H9 (cell line): Measurements from ENCODE around the gene MARCHF3. TPM values are rescaled to one million over a fixed set of nuclear protein-coding genes. Genes with fewer than 3 reads are reported as not detected.

Source experiments
- DNase-seq: peaks from one replicate; pipeline ENCODE4 v3.0.0-alpha.2; 2017
- H2AFZ ChIP-seq: one replicate; pipeline ENCODE4 v1.6.1; 2013; ENCODE audit warnings: mild to moderate bottlenecking, low read length, control low read depth, moderate library complexity
- H2AK5ac ChIP-seq: 2 replicates; pipeline ENCODE4 v1.6.1; 2013; ENCODE audit warnings: low read length, control low read depth, mixed read lengths; ENCODE audit not compliant: insufficient read length
- H2BK120ac ChIP-seq: one replicate; pipeline ENCODE4 v1.6.1; 2013; ENCODE audit warnings: low read depth, mild to moderate bottlenecking, low read length, control low read depth, inconsistent platforms; ENCODE audit not compliant: poor library complexity, severe bottlenecking
- H2BK12ac ChIP-seq: 2 replicates; pipeline ENCODE4 v1.6.1; 2013; ENCODE audit warnings: low read length, control low read depth, mixed read lengths, low read depth; ENCODE audit not compliant: insufficient read length
- H2BK15ac ChIP-seq: 2 replicates; pipeline ENCODE4 v1.6.1; 2013; ENCODE audit warnings: low read depth, low read length, control low read depth
- H2BK20ac ChIP-seq: one replicate; pipeline ENCODE4 v1.6.1; 2013; ENCODE audit warnings: low read depth, mild to moderate bottlenecking, low read length, control low read depth, inconsistent platforms; ENCODE audit not compliant: poor library complexity, severe bottlenecking
- H2BK5ac ChIP-seq: 2 replicates; pipeline ENCODE4 v1.6.1; 2013; ENCODE audit warnings: low read length, control low read depth, mixed read lengths; ENCODE audit not compliant: insufficient read length
- H3K14ac ChIP-seq: 2 replicates; pipeline ENCODE4 v1.6.1; 2013; ENCODE audit warnings: low read length, control low read depth; ENCODE audit not compliant: insufficient read depth
- H3K18ac ChIP-seq: 2 replicates; pipeline ENCODE4 v1.6.1; 2013; ENCODE audit warnings: low read depth, mild to moderate bottlenecking, mixed read lengths, low read length, control low read depth; ENCODE audit not compliant: insufficient read length
- H3K23ac ChIP-seq: 2 replicates; pipeline ENCODE4 v1.6.1; 2013; ENCODE audit warnings: low read length, control low read depth, mixed read lengths, low read depth; ENCODE audit not compliant: insufficient read length
- H3K23me2 ChIP-seq: 2 replicates; pipeline ENCODE4 v1.6.1; 2013; ENCODE audit warnings: low read depth, mild to moderate bottlenecking, mixed read lengths, low read length, control low read depth; ENCODE audit not compliant: insufficient read length, poor library complexity, severe bottlenecking
- H3K27ac ChIP-seq: 2 replicates; pipeline ENCODE4 v1.5.1; 2013; ENCODE audit warnings: low read length, control low read depth, mixed read lengths, low read depth; ENCODE audit not compliant: insufficient read length
- H3K27me3 ChIP-seq: 2 replicates; pipeline ENCODE4 v1.6.1; 2013; ENCODE audit warnings: low read length, control low read depth, inconsistent platforms; ENCODE audit not compliant: insufficient read depth
- H3K4ac ChIP-seq: 2 replicates; pipeline ENCODE4 v1.6.1; 2013; ENCODE audit warnings: low read depth, mild to moderate bottlenecking, control low read depth, inconsistent platforms, low read length, moderate library complexity
- H3K4me1 ChIP-seq: 2 replicates; pipeline ENCODE4 v1.6.1; 2013; ENCODE audit warnings: low read length, control low read depth, inconsistent platforms; ENCODE audit not compliant: insufficient read depth
- H3K4me2 ChIP-seq: 2 replicates; pipeline ENCODE4 v1.6.1; 2013; ENCODE audit warnings: low read length, control low read depth, mixed read lengths; ENCODE audit not compliant: insufficient read length, insufficient read depth
- H3K56ac ChIP-seq: 2 replicates; pipeline ENCODE4 v1.6.1; 2013; ENCODE audit warnings: low read depth, mild to moderate bottlenecking, mixed read lengths, low read length, control low read depth; ENCODE audit not compliant: insufficient read length
- H3K79me1 ChIP-seq: 2 replicates; pipeline ENCODE4 v1.6.1; 2013; ENCODE audit warnings: low read depth, mild to moderate bottlenecking, moderate library complexity, low read length, control low read depth, inconsistent platforms; ENCODE audit not compliant: insufficient read depth, poor library complexity, severe bottlenecking
- H3K79me2 ChIP-seq: 2 replicates; pipeline ENCODE4 v1.6.1; 2013; ENCODE audit warnings: low read length, control low read depth, inconsistent platforms; ENCODE audit not compliant: insufficient read depth
- H3K9ac ChIP-seq: 2 replicates; pipeline ENCODE4 v1.6.1; 2013; ENCODE audit warnings: low read length, control low read depth, mixed read lengths; ENCODE audit not compliant: insufficient read length; ENCODE audit errors: extremely low read depth
- H3K9me3 ChIP-seq: one replicate; pipeline ENCODE4 v1.6.1; 2013; ENCODE audit warnings: low read depth, low read length, inconsistent platforms; ENCODE audit not compliant: control insufficient read depth
- H3T11ph ChIP-seq: one replicate; pipeline ENCODE4 v1.6.1; 2013; ENCODE audit warnings: mild to moderate bottlenecking, low read length, control low read depth, inconsistent platforms
- H4K20me1 ChIP-seq: one replicate; pipeline ENCODE4 v1.6.1; 2013; ENCODE audit not compliant: control insufficient read depth, insufficient read length, insufficient read depth
- H4K5ac ChIP-seq: 2 replicates; pipeline ENCODE4 v1.6.1; 2013; ENCODE audit warnings: low read depth, mild to moderate bottlenecking, mixed read lengths, low read length, control low read depth; ENCODE audit not compliant: insufficient read length
- H4K8ac ChIP-seq: replicated peaks from 2 replicates; pipeline ENCODE4 v1.6.1; 2013; ENCODE audit warnings: low read length, control low read depth, mixed read lengths, low read depth; ENCODE audit not compliant: insufficient read length
- H4K91ac ChIP-seq: 2 replicates; pipeline ENCODE4 v1.6.1; 2013; ENCODE audit warnings: low read depth, mild to moderate bottlenecking, moderate library complexity, mixed read lengths, low read length, control low read depth; ENCODE audit not compliant: insufficient read length
- H3K27ac Mint-ChIP-seq, 3 experiments: 2 replicates in 2 of 3; 3 replicates in 1 of 3; pipeline ENCODE4 v1.8.0; 2020 to 2021; ENCODE audit warnings: mixed read lengths in 3 of 3, mild to moderate bottlenecking in 1 of 3, moderate library complexity in 1 of 3
- H3K27me3 Mint-ChIP-seq: 2 replicates; pipeline ENCODE4 v1.8.0; 2021; ENCODE audit warnings: low read depth, mild to moderate bottlenecking, moderate library complexity, mixed read lengths
- H3K36me3 Mint-ChIP-seq, 3 experiments: 2 replicates in 2 of 3; 3 replicates in 1 of 3; pipeline ENCODE4 v1.8.0; 2020 to 2021; ENCODE audit warnings: low read depth in 3 of 3, mixed read lengths in 3 of 3; ENCODE audit not compliant: insufficient read depth in 1 of 3
- H3K4me1 Mint-ChIP-seq, 2 experiments: 2 replicates each; pipeline ENCODE4 v1.8.0; 2020; ENCODE audit warnings: mixed read lengths in 2 of 2
- H3K4me3 Mint-ChIP-seq, 2 experiments: 2 replicates in 1 of 2; 3 replicates in 1 of 2; pipeline ENCODE4 v1.8.0; 2020 to 2021; ENCODE audit warnings: mild to moderate bottlenecking in 2 of 2, mixed read lengths in 2 of 2, moderate library complexity in 1 of 2
- H3K9me3 Mint-ChIP-seq, 2 experiments: 2 replicates in 1 of 2; 3 replicates in 1 of 2; pipeline ENCODE4 v1.8.0; 2020; ENCODE audit warnings: mild to moderate bottlenecking in 2 of 2, mixed read lengths in 2 of 2, moderate library complexity in 1 of 2
- WGBS: extraction: QIAGEN DNeasy Blood & Tissue Kit; methylation state at CpG from one replicate; pipeline ENCODE4 v1.1.7; 2013; ENCODE audit warnings: missing lambda C conversion rate, low lambda C conversion rate, mixed read lengths; ENCODE audit not compliant: insufficient read length; ENCODE audit errors: extremely low coverage; 5-methylcytosine and 5-hydroxymethylcytosine counted together
- total RNA-seq: library from RNA; stranded (reverse); gene quantifications from 2 replicates; pipeline ENCODE4 v1.2.1, GENCODE V29; 2021
- TF ChIP-seq, protein P1 (sequence below): fragments of 200-600 bp; sonication (generic); conservative IDR thresholded peaks from 3 replicates; pipeline ENCODE4 v1.8.0; 2021; ENCODE audit warnings: antibody characterized with exemption, mild to moderate bottlenecking

The MARCHF3 gene
- total RNA-seq, 1 experiment from 2014 or later: 17.7 TPM

DNA sequence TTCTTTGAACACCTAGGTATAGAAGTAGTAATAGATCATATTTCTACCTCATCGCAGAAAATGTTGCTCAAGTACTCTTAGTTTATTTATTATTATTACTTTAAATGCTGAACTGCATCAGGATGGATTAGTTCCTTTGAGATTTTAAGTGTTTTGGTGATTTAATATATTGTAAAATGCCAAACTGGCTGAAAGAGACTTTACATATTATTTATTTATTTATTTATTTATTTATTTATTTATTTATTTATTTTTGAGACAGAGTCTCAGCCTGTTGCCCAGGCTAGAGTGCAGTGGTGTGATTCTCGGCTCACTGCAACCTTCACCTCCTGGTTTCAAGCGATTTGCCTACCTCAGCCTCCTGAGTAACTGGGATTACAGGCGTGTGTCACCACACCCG is 211.1 kb downstream of the MARCHF3 start:
- H3K4me3 Mint-ChIP-seq: no peak overlapping the region
- H3K27ac Mint-ChIP-seq: no peak overlapping the region
- Histone ChIP-seq H3K56ac (no peak overlapping the region), H4K8ac (no peak overlapping the region), H4K5ac (no peak overlapping the region), H2BK120ac (no peak overlapping the region), H3K27ac (no peak overlapping the region), H3K23ac (no peak overlapping the region), H3K27me3 (no peaks in the 10 kb centered on the region), H2BK15ac (no peak overlapping the region), H2BK20ac (no peak overlapping the region), H3K79me1 (no peaks in the 10 kb centered on the region), H3K4me2 (no peak overlapping the region), H3K4me1 (no peaks in the 10 kb centered on the region), H3K9ac (no peak overlapping the region), H3K79me2 (no peaks in the 10 kb centered on the region), H3T11ph (no peak overlapping the region), H2AFZ (no peak overlapping the region), H3K9me3 (no peaks in the 10 kb centered on the region), H3K23me2 (no peaks in the 10 kb centered on the region), H2AK5ac (no peak overlapping the region), H3K14ac (no peak overlapping the region), H2BK5ac (no peak overlapping the region), H4K20me1 (no peaks in the 10 kb centered on the region), H2BK12ac (no peak overlapping the region), H3K18ac (no peak overlapping the region), H4K91ac (no peak overlapping the region), H3K4ac (no peak overlapping the region)
- TF ChIP-seq, protein P1, sequence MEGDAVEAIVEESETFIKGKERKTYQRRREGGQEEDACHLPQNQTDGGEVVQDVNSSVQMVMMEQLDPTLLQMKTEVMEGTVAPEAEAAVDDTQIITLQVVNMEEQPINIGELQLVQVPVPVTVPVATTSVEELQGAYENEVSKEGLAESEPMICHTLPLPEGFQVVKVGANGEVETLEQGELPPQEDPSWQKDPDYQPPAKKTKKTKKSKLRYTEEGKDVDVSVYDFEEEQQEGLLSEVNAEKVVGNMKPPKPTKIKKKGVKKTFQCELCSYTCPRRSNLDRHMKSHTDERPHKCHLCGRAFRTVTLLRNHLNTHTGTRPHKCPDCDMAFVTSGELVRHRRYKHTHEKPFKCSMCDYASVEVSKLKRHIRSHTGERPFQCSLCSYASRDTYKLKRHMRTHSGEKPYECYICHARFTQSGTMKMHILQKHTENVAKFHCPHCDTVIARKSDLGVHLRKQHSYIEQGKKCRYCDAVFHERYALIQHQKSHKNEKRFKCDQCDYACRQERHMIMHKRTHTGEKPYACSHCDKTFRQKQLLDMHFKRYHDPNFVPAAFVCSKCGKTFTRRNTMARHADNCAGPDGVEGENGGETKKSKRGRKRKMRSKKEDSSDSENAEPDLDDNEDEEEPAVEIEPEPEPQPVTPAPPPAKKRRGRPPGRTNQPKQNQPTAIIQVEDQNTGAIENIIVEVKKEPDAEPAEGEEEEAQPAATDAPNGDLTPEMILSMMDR: no peak
- WGBS: no CpG with 5 or more reads among the region's 5 CpGs
- H3K4me1 Mint-ChIP-seq: peaks cover 0 to 2% of the 10 kb centered on the region in 2 experiments; a peak in 1 of 4 replicates
- peaks cover 34 to 85% (median 66%) of the 10 kb centered on the region in 3 experiments; a peak in 6 of 7 replicates for H3K36me3 Mint-ChIP-seq
- no peaks in the 10 kb centered on the region for H3K27me3 Mint-ChIP-seq
- DNase-seq: no peak
- no peaks in the 10 kb centered on the region for H3K9me3 Mint-ChIP-seq
